ENCODE data around the gene TRIM2.
"Not testable (repeated sequence)": the region's sequence is repeated elsewhere in the genome, so short reads cannot be mapped to it uniquely, and the experiment has no call there.

The TRIM2 gene

GRCh38 chr4:153189016-153189801, 15.0 kb upstream of the TRIM2 start:
- DNase-seq (ENCODE audit: low read depth), result no peak

- DNase-seq (ENCODE audit: low read depth), result no peak
These were observed 12.4 kb upstream of the TRIM2 start for GRCh38 chr4:153191795-153192363.

- DNase-seq (ENCODE audit: low read depth), result no peak
These were observed 6.9 kb upstream of the TRIM2 start for GRCh38 chr4:153197301-153197700.

- DNase-seq (ENCODE audit: low read depth), result no peak
These were observed 5.5 kb upstream of the TRIM2 start for GRCh38 chr4:153198719-153199118.

- DNase-seq (ENCODE audit: low read depth), result not testable (repeated sequence)
These were observed 497 bp upstream of the TRIM2 start for GRCh38 chr4:153203746-153204145.

- DNase-seq (ENCODE audit: low read depth), result peak; percentile 11
These were observed 745 bp downstream of the TRIM2 start for GRCh38 chr4:153204728-153205648.

GRCh38 chr4:153205757-153206156, 1.5 kb downstream of the TRIM2 start:
- no peak for DNase-seq (ENCODE audit: low read depth)

GRCh38 chr4:153206534-153206933, 2.3 kb downstream of the TRIM2 start:
- no peak for DNase-seq (ENCODE audit: low read depth)

- DNase-seq (ENCODE audit: low read depth), result no peak
These were observed 2.8 kb downstream of the TRIM2 start for GRCh38 chr4:153207027-153207426.

GRCh38 chr4:153207567-153207966, 3.3 kb downstream of the TRIM2 start:
- no peak for DNase-seq (ENCODE audit: low read depth)

GRCh38 chr4:153209410-153209809, 5.2 kb downstream of the TRIM2 start:
- DNase-seq (ENCODE audit: low read depth), result no peak

- no peak for DNase-seq (ENCODE audit: low read depth)
These were observed 6.5 kb downstream of the TRIM2 start for GRCh38 chr4:153210727-153211126.

- no peak for DNase-seq (ENCODE audit: low read depth)
These were observed 7.9 kb downstream of the TRIM2 start for GRCh38 chr4:153211986-153212728.

GRCh38 chr4:153212736-153213135, 8.5 kb downstream of the TRIM2 start:
- DNase-seq (ENCODE audit: low read depth), result no peak

- no peak for DNase-seq (ENCODE audit: low read depth)
These were observed 11.7 kb downstream of the TRIM2 start for GRCh38 chr4:153215921-153216320.

- no peak for DNase-seq (ENCODE audit: low read depth)
These were observed 12.3 kb downstream of the TRIM2 start for GRCh38 chr4:153216546-153216945.

GRCh38 chr4:153217440-153217839, 13.2 kb downstream of the TRIM2 start:
- no peak for DNase-seq (ENCODE audit: low read depth)

GRCh38 chr4:153218961-153219360, 14.7 kb downstream of the TRIM2 start:
- no peak for DNase-seq (ENCODE audit: low read depth)

GRCh38 chr4:153220682-153221395, 16.6 kb downstream of the TRIM2 start:
- no peak for DNase-seq (ENCODE audit: low read depth)

GRCh38 chr4:153221783-153222706, 17.8 kb downstream of the TRIM2 start:
- no peak for DNase-seq (ENCODE audit: low read depth)
